Lower leg skin (tissue), 3 donors: ENCODE results near the gene FKBP14.

Experiments used
- POLR2A ChIP-seq, 2 donors: fragments of 450-650 bp; IDR thresholded peaks; one replicate each; pipeline ENCODE4 v1.6.1; 2016 to 2017; ENCODE audit warnings: antibody characterized with exemption in 2 of 2, mild to moderate bottlenecking in 1 of 2, moderate library complexity in 1 of 2
- TF ChIP-seq, protein P1 (sequence below), 3 donors: fragments of 450-650 bp; IDR thresholded peaks; one replicate each; pipeline ENCODE4 v1.5.1; 2016; ENCODE audit warnings: antibody characterized with exemption in 3 of 3, mild to moderate bottlenecking in 3 of 3, moderate library complexity in 2 of 3

DNA sequence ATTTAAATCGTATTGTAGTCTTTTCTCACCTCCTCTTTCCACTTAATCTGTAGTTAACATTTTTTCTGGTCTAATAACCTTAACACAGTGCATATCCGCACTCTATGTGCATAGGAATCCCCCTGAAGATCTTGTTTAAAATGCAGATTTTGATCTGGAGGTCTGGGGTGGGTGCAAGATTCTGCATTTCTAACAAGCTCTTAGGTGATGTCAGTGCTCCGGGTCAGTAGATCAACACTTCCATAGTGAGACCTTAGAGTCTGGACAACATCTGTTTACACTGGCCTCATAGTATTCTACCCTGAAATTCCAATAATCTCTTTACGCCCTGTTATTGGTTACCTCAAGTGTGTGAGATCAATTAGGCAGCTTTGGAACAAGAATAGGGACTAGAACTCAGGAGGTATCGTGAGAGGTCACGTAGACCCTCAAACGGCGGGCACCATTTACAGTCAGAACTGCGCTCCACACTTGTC, 1.3 kb upstream of the FKBP14 start:
- no peak for TF ChIP-seq POLR2A (IDR thresholded peaks at IDR 0.05)
- TF ChIP-seq, protein P1, sequence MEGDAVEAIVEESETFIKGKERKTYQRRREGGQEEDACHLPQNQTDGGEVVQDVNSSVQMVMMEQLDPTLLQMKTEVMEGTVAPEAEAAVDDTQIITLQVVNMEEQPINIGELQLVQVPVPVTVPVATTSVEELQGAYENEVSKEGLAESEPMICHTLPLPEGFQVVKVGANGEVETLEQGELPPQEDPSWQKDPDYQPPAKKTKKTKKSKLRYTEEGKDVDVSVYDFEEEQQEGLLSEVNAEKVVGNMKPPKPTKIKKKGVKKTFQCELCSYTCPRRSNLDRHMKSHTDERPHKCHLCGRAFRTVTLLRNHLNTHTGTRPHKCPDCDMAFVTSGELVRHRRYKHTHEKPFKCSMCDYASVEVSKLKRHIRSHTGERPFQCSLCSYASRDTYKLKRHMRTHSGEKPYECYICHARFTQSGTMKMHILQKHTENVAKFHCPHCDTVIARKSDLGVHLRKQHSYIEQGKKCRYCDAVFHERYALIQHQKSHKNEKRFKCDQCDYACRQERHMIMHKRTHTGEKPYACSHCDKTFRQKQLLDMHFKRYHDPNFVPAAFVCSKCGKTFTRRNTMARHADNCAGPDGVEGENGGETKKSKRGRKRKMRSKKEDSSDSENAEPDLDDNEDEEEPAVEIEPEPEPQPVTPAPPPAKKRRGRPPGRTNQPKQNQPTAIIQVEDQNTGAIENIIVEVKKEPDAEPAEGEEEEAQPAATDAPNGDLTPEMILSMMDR (IDR thresholded peaks at IDR 0.05), result no peak
